CD8-positive, alpha-beta memory T cell (primary cell): ENCODE data around the gene TCOF1. TPM values are rescaled to one million over a fixed set of nuclear protein-coding genes. Genes with fewer than 3 reads are reported as not detected.

Source experiments
- CTCF ChIA-PET: fragments of 350-600 bp; sonication (Branson Sonifier 250); formaldehyde crosslinking; loops from one replicate; lab custom pipeline; 2021; ENCODE audit warnings: antibody characterized with exemption; lab: Charles Lee
- POLR2A ChIA-PET: fragments of 350-600 bp; sonication (Branson Sonifier 250); formaldehyde crosslinking; loops from one replicate; lab custom pipeline; 2021; ENCODE audit warnings: antibody characterized with exemption; lab: Charles Lee
- DNase-seq, 5 donors: peaks; one replicate each; pipeline versions ENCODE4 v3.0.0 to v3.0.0-alpha.2; 2020 to 2022; ENCODE audit warnings: mixed read lengths in 1 of 5
- H3K27ac ChIP-seq: one replicate; pipeline ENCODE4 v1.7.0; 2013; ENCODE audit warnings: low read depth, mild to moderate bottlenecking, low read length, moderate library complexity
- H3K27me3 ChIP-seq: 2 replicates; pipeline ENCODE4 v1.7.0; 2013; ENCODE audit warnings: low read length, mild to moderate bottlenecking; ENCODE audit not compliant: insufficient read depth, poor library complexity, severe bottlenecking
- H3K36me3 ChIP-seq: 2 replicates; pipeline ENCODE4 v1.7.0; 2013; ENCODE audit warnings: mild to moderate bottlenecking, low read length, moderate library complexity; ENCODE audit not compliant: insufficient read depth
- H3K4me1 ChIP-seq: 2 replicates; pipeline ENCODE4 v1.7.0; 2013; ENCODE audit warnings: mild to moderate bottlenecking, low read length, moderate library complexity; ENCODE audit not compliant: insufficient read depth
- H3K4me3 ChIP-seq: 2 replicates; pipeline ENCODE4 v1.7.0; 2013; ENCODE audit warnings: mild to moderate bottlenecking, low read length
- H3K9me3 ChIP-seq: 2 replicates; pipeline ENCODE4 v1.7.0; 2013; ENCODE audit warnings: mild to moderate bottlenecking, low read length
- H3K27ac Mint-ChIP-seq, 8 donors: one replicate each; pipeline ENCODE4 v1.8.0; 2020 to 2021; ENCODE audit warnings: mixed read lengths in 8 of 8, mild to moderate bottlenecking in 6 of 8, inconsistent platforms in 3 of 8, moderate library complexity in 3 of 8
- H3K27me3 Mint-ChIP-seq, 2 donors: one replicate each; pipeline ENCODE4 v1.8.0; 2020 to 2021; ENCODE audit warnings: mixed read lengths in 2 of 2, mild to moderate bottlenecking in 1 of 2, moderate library complexity in 1 of 2
- H3K36me3 Mint-ChIP-seq, 3 donors: one replicate each; pipeline ENCODE4 v1.8.0; 2020 to 2021; ENCODE audit warnings: mixed read lengths in 3 of 3, inconsistent platforms in 1 of 3, mild to moderate bottlenecking in 1 of 3
- H3K4me1 Mint-ChIP-seq, 3 donors: one replicate each; pipeline ENCODE4 v1.8.0; 2020 to 2021; ENCODE audit warnings: mixed read lengths in 3 of 3, inconsistent platforms in 1 of 3, mild to moderate bottlenecking in 1 of 3
- H3K4me3 Mint-ChIP-seq, 7 donors: one replicate each; pipeline ENCODE4 v1.8.0; 2020 to 2021; ENCODE audit warnings: mixed read lengths in 7 of 7, mild to moderate bottlenecking in 6 of 7, moderate library complexity in 4 of 7, inconsistent platforms in 2 of 7
- H3K9me3 Mint-ChIP-seq, 5 donors: one replicate each; pipeline ENCODE4 v1.8.0; 2020 to 2022; ENCODE audit warnings: mixed read lengths in 5 of 5, mild to moderate bottlenecking in 3 of 5, moderate library complexity in 2 of 5, inconsistent platforms in 1 of 5
- polyA plus RNA-seq: library from polyadenylated mRNA; unstranded; fragments of 300-500 nt; fragmentation: Illumina TruSeq; gene quantifications from one replicate; pipeline ENCODE4 v1.2.3, GENCODE V29; 2021
- total RNA-seq, 2 experiments: library from RNA; stranded (reverse); gene quantifications; one replicate each; pipeline ENCODE4 v1.2.3, GENCODE V29; 2021

Gene TCOF1
- total and polyA plus RNA-seq, 3 experiments from 2014 or later: 33.1 to 120 (median 116) TPM

- no peaks in the 10 kb centered on the region for H3K4me1 ChIP-seq
- Mint-ChIP-seq H3K36me3 (peaks cover 11 to 89% (median 14%) of the 10 kb centered on the region in 3 donors), H3K27ac (peak overlapping the region; percentile 55 to 90 (median 82)), H3K4me3 (no peak overlapping the region), H3K9me3 (no peaks in the 10 kb centered on the region), H3K27me3 (peaks cover 0 to 4% of the 10 kb centered on the region in 2 donors), H3K4me1 (peaks cover 3 to 46% (median 6%) of the 10 kb centered on the region in 3 donors)
- DNase-seq: no peak
- peaks cover 65% of the 10 kb centered on the region for H3K36me3 ChIP-seq
- ChIA-PET CTCF (interaction anchor here (1.2 to 4.2 kb wide), 3 partner anchors 10 to 35 kb away, joined by 4 to 31 read pairs (median 10); partner anchors contain the start of gene CD74), POLR2A (no interaction called here)
- no peaks in the 10 kb centered on the region for H3K9me3 ChIP-seq
- H3K27me3 ChIP-seq: no peaks in the 10 kb centered on the region
- no peak overlapping the region for H3K27ac ChIP-seq
- no peak overlapping the region for H3K4me3 ChIP-seq
These were observed 43.5 kb downstream of the TCOF1 start for GRCh38 chr5:150401076-150401375.

DNA sequence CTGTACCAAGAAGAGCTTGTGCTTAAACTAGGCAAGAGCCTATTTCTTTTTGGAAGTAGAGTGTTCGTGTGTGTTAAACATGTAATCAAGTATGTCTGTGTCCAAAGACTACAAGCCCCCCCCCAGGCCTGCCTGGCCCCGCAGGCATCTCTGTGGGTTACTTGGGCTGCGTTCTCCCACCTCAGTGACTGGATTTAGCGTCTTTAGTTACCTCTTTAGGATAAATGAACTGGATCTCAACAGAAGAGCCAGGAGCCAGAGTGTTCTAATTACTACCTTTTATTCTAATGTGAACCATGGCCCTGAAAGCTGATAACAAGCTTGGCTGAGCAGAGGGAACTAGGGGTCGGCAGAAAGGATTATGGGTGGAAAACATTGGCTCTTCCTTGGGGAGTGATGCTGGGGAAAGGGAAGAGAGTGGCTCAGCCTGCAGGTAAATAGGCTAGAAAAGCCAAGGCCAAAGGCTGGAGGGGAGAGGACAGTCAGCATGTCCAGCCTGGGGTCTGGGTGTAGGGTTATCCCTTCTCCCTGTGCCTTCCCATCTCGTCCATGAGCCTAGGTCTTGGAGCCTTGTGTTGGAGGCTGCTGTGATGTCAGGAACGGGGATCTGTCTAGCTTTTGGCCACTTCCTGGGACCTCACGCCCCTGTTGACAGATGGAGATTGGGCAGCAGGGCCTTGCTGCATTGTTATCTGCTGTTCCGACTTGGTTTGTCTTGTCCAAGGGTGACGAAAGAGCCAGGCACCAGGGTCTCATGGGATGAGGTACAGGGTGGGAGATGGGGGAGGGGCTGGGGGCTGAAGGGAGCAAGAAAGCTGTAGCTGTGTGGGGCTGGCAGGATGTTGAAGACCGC lies 44.1 kb downstream of the TCOF1 start:
- no peaks in the 10 kb centered on the region for H3K27me3 ChIP-seq
- Mint-ChIP-seq H3K27ac (peak overlapping the region; percentile 55 to 90 (median 86)), H3K9me3 (no peaks in the 10 kb centered on the region), H3K27me3 (peaks cover 0 to 4% of the 10 kb centered on the region in 2 donors), H3K36me3 (peaks cover 11 to 89% (median 13%) of the 10 kb centered on the region in 3 donors), H3K4me3 (peak overlapping the region in 1 of 7 donors; percentile 55), H3K4me1 (peaks cover 4 to 50% (median 6%) of the 10 kb centered on the region in 3 donors)
- H3K4me1 ChIP-seq: no peaks in the 10 kb centered on the region
- CTCF ChIA-PET: interaction anchor here (1.2 to 4.2 kb wide), 2 partner anchors 9 to 34 kb away, joined by 4 to 31 read pairs; partner anchors contain the start of gene CD74
- peaks cover 66% of the 10 kb centered on the region for H3K36me3 ChIP-seq
- POLR2A ChIA-PET: no interaction called here
- DNase-seq: no peak
- no peaks in the 10 kb centered on the region for H3K9me3 ChIP-seq
- H3K4me3 ChIP-seq: no peak overlapping the region
- H3K27ac ChIP-seq: peak overlapping the region; percentile 16

- Histone ChIP-seq H3K4me1 (no peaks in the 10 kb centered on the region), H3K9me3 (no peaks in the 10 kb centered on the region), H3K27me3 (no peaks in the 10 kb centered on the region), H3K36me3 (peaks cover 70% of the 10 kb centered on the region), H3K27ac (no peak overlapping the region), H3K4me3 (no peak overlapping the region)
- Mint-ChIP-seq H3K9me3 (no peaks in the 10 kb centered on the region), H3K36me3 (peaks cover 11 to 90% (median 13%) of the 10 kb centered on the region in 3 donors), H3K27ac (peak overlapping the region in 6 of 8 donors; percentile 7 to 86 (median 56)), H3K4me3 (peak overlapping the region in 2 of 7 donors; percentile 35 to 44), H3K4me1 (peaks cover 4 to 57% (median 6%) of the 10 kb centered on the region in 3 donors), H3K27me3 (peaks cover 0 to 4% of the 10 kb centered on the region in 2 donors)
- ChIA-PET POLR2A (interaction anchor here (0.6 kb wide), 1 partner anchor 8 kb away, joined by 6 read pairs; no protein-coding TSS in a partner anchor), CTCF (no interaction called here)
- DNase-seq: no peak
These were observed 44.8 kb downstream of the TCOF1 start for GRCh38 chr5:150402229-150402773.

DNA sequence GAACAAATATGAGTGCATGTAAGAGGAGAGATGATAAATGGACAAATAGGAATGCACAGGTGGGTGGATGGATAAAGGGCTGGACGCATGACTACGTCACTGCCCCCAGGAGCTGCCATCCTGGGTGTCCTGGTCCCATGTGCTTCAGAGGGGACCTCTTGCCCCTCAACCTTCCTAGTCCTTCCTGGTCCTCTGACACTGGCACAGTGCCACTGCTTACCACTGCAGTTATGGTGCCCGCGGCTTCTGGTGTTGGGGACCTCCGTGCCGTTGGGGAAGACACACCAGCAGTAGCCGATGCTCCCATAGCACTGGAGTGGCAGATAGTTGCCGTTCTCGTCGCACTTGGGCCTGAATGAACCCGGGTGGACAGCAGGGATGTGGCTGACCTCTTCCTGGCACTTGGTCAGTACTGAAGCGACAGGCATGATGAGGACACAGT lies 45.4 kb downstream of the TCOF1 start:
- Mint-ChIP-seq H3K9me3 (no peaks in the 10 kb centered on the region), H3K36me3 (peaks cover 11 to 91% (median 13%) of the 10 kb centered on the region in 3 donors), H3K4me1 (peaks cover 4 to 61% (median 6%) of the 10 kb centered on the region in 3 donors), H3K27ac (peak overlapping the region in 6 of 8 donors; percentile 0 to 71 (median 27)), H3K4me3 (peak overlapping the region in 1 of 7 donors; percentile 35), H3K27me3 (peaks cover 0 to 4% of the 10 kb centered on the region in 2 donors)
- H3K27ac ChIP-seq: no peak overlapping the region
- no peak overlapping the region for H3K4me3 ChIP-seq
- no peak for DNase-seq
- POLR2A ChIA-PET: interaction anchor here (0.6 kb wide), 1 partner anchor 8 kb away, joined by 6 read pairs; no protein-coding TSS in a partner anchor
- H3K9me3 ChIP-seq: no peaks in the 10 kb centered on the region
- H3K4me1 ChIP-seq: no peaks in the 10 kb centered on the region
- CTCF ChIA-PET: no interaction called here
- peaks cover 70% of the 10 kb centered on the region for H3K36me3 ChIP-seq
- no peaks in the 10 kb centered on the region for H3K27me3 ChIP-seq

- ChIA-PET POLR2A (no interaction called here), CTCF (interaction anchor here (1.0 to 1.1 kb wide), 2 partner anchors 8 to 17 kb away, joined by 3 read pairs; partner anchors contain the start of gene CD74)
- Histone ChIP-seq H3K9me3 (no peaks in the 10 kb centered on the region), H3K27ac (no peak overlapping the region), H3K36me3 (peaks cover 64% of the 10 kb centered on the region), H3K4me3 (no peak overlapping the region), H3K27me3 (no peaks in the 10 kb centered on the region), H3K4me1 (peaks cover 8% of the 10 kb centered on the region)
- H3K36me3 Mint-ChIP-seq: peaks cover 11 to 89% (median 13%) of the 10 kb centered on the region in 3 donors
- DNase-seq: no peak
- peak overlapping the region in 5 of 8 donors; percentile 43 to 74 (median 69) for H3K27ac Mint-ChIP-seq
- H3K27me3 Mint-ChIP-seq: peaks cover 0 to 5% of the 10 kb centered on the region in 2 donors
- H3K4me1 Mint-ChIP-seq: peaks cover 9 to 59% (median 14%) of the 10 kb centered on the region in 3 donors
- no peaks in the 10 kb centered on the region for H3K9me3 Mint-ChIP-seq
- H3K4me3 Mint-ChIP-seq: peak overlapping the region in 1 of 7 donors; percentile 42
These were observed 46.6 kb downstream of the TCOF1 start for GRCh38 chr5:150404121-150404520.

DNA sequence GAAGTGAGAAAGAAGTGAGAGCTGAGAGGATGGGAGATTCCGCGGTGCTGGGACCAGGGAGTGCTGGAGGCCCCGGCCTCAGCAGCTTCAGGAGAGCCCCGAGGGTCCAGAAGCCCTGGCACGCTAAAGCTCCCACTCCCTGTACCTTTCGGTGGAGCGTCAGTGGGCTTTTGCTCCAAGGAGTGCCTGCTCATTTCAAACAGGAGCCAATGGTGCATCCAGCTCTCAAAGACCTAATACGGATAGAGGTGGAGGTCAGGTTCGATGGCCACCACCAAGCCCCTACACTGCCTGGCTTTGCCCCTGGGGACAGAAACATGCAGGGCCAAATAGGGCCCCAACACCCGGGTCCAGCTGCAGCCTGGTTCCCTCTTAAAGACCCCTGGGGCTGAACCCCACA lies 47.0 kb downstream of the TCOF1 start:
- H3K36me3 Mint-ChIP-seq: peaks cover 11 to 85% (median 13%) of the 10 kb centered on the region in 3 donors
- DNase-seq: no peak
- CTCF ChIA-PET: interaction anchor here (1.0 to 1.1 kb wide), 2 partner anchors 8 to 18 kb away, joined by 3 read pairs; partner anchors contain the start of gene CD74

GRCh38 chr5:150404941-150405816 lies 47.7 kb downstream of the TCOF1 start:
- CTCF ChIA-PET: interaction anchor here (0.7 to 2.7 kb wide), 3 partner anchors 8 to 31 kb away, joined by 3 to 13 read pairs (median 3); no protein-coding TSS in a partner anchor
- Mint-ChIP-seq H3K27ac (peak overlapping the region in 6 of 8 donors; percentile 14 to 93 (median 53)), H3K9me3 (no peaks in the 10 kb centered on the region), H3K4me1 (peaks cover 16 to 55% (median 21%) of the 10 kb centered on the region in 3 donors), H3K36me3 (peaks cover 11 to 83% (median 15%) of the 10 kb centered on the region in 3 donors), H3K27me3 (peaks cover 0 to 1% of the 10 kb centered on the region in 2 donors), H3K4me3 (no peak overlapping the region)
- Histone ChIP-seq H3K27me3 (no peaks in the 10 kb centered on the region), H3K4me3 (no peak overlapping the region), H3K4me1 (peaks cover 17% of the 10 kb centered on the region), H3K36me3 (peaks cover 56% of the 10 kb centered on the region), H3K9me3 (no peaks in the 10 kb centered on the region), H3K27ac (no peak overlapping the region)
- POLR2A ChIA-PET: no interaction called here
- no peak for DNase-seq

More for the DNA sequence above, 47.0 kb downstream of the TCOF1 start:
- H3K27ac Mint-ChIP-seq: peak overlapping the region in 3 of 8 donors; percentile 69 to 89 (median 73)
- Histone ChIP-seq H3K4me1 (peaks cover 10% of the 10 kb centered on the region), H3K4me3 (no peak overlapping the region), H3K27ac (no peak overlapping the region), H3K9me3 (no peaks in the 10 kb centered on the region), H3K36me3 (peaks cover 61% of the 10 kb centered on the region), H3K27me3 (no peaks in the 10 kb centered on the region)
- H3K9me3 Mint-ChIP-seq: no peaks in the 10 kb centered on the region
- H3K4me1 Mint-ChIP-seq: peaks cover 9 to 55% (median 15%) of the 10 kb centered on the region in 3 donors
- POLR2A ChIA-PET: no interaction called here
- H3K4me3 Mint-ChIP-seq: no peak overlapping the region
- H3K27me3 Mint-ChIP-seq: peaks cover 0 to 5% of the 10 kb centered on the region in 2 donors
